HG02973 (cell line): ENCODE data around the gene RAD23A.
"Not testable (repeated sequence)": the region's sequence is repeated elsewhere in the genome, so short reads cannot be mapped to it uniquely, and the experiment has no call there.

Source experiments
- ATAC-seq: cut with Tn5 transposase; IDR thresholded peaks from one replicate; pipeline ENCODE4 v1.9.1; 2021; ENCODE audit warnings: moderate library complexity; ENCODE audit not compliant: unreplicated experiment

RAD23A gene

DNA sequence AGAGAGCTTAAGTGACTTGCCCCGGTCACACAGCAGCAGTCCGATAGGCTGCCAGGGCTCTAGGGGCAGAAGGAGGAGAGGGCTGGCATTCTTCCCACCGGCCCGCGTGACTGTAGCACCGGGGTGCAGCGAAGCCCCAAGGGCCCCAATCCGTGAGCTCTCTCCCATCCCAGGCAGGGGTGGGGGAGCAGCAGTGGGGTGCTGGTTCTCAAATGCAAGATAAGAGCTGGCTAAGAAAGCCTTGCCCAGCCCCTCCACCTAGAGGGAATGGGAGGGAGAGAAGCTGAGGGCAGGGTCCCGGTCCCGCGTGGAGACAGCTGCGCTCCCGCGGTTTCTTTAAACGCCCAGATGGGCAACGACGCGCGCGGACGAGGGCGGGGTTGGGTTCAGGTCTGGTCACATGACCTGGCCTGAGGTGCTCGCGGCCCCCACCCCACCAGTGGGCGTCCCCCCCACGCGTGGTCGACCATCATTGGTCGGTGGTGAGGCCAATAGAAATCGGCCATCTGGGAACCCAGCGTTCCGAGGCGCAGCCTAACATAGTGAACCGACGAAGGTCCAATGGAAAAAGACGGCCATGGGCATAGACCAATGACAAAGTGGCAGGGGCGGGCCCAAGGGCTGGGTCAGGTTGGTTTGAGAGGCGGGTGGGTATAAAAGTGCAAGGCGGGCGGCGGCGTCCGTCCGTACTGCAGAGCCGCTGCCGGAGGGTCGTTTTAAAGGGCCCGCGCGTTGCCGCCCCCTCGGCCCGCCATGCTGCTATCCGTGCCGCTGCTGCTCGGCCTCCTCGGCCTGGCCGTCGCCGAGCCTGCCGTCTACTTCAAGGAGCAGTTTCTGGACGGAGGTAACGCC is 7.5 kb upstream of the RAD23A start, which contains the start of gene CALR:
Gene CALR, plus strand, starts transcription at position 683 of the 852 bp plus-strand sequence. Its CDS starts 71 bp downstream, at position 754.
- ATAC-seq, result peak; percentile 76

DNA sequence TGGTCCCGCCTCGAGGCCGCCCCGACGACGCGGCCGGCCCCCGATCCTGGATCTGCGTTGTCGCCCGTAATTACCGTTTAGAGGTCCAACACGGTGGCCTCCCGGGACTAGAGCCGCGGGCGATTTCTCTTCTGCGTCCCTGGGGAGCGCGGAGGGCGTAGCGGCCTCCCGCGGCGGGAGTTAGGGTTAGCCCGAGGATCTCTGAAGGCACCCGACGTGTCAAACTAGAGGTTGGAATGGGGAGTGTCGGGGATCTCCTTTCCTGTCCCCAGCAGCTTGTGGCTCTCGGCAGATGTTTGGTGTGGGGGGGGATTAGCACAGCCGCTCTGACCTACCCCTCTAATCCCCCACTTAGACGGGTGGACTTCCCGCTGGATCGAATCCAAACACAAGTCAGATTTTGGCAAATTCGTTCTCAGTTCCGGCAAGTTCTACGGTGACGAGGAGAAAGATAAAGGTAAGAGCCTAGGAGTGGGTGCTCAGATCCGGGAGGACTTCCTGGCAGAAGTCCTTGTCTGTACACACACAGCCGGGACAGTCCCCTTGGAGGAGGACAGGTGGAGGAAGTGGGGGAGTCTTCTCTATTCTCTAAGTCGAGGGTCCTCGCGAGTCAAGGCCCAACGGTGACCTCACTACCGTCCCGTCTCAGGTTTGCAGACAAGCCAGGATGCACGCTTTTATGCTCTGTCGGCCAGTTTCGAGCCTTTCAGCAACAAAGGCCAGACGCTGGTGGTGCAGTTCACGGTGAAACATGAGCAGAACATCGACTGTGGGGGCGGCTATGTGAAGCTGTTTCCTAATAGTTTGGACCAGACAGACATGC is 6.7 kb upstream of the RAD23A start:
- ATAC-seq, result no peak

DNA sequence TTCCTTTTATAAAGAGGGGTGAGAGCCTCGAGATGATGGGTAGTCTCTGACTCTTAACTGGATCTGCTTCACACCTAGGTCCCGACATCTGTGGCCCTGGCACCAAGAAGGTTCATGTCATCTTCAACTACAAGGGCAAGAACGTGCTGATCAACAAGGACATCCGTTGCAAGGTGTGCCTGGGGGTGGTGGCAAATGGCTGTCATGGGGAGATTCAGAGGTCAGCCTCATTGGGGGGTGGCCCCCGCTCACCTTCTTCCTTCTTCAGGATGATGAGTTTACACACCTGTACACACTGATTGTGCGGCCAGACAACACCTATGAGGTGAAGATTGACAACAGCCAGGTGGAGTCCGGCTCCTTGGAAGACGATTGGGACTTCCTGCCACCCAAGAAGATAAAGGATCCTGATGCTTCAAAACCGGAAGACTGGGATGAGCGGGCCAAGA is 5.7 kb upstream of the RAD23A start:
- ATAC-seq, result no peak

DNA sequence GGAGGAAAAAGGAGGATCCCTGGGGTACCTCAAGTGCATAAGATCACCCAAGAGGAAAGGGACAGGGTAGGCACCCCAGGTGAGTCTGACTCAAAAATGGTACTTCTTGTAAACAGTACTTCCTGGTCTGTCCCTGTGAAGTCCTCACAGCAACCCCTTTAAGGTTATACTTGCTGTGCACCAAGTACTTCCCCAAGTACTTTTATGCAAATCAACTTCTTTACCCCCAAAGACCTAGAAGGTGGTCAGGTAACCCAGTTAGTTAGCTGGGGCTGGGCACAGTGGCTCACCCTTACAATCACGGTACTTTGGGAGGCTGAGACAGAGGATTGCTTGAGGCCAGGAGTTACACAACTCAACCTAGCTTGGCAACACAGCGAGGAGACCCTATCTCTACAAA is 4.8 kb upstream of the RAD23A start:
- ATAC-seq, result no peak

DNA sequence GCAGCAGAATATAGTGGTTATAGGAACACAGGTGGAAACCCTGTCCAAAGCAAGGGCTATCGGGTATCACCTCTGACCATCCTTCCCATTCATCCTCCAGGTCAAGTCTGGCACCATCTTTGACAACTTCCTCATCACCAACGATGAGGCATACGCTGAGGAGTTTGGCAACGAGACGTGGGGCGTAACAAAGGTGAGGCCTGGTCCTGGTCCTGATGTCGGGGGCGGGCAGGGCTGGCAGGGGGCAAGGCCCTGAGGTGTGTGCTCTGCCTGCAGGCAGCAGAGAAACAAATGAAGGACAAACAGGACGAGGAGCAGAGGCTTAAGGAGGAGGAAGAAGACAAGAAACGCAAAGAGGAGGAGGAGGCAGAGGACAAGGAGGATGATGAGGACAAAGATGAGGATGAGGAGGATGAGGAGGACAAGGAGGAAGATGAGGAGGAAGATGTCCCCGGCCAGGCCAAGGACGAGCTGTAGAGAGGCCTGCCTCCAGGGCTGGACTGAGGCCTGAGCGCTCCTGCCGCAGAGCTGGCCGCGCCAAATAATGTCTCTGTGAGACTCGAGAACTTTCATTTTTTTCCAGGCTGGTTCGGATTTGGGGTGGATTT is 2.1 kb upstream of the RAD23A start:
- ATAC-seq, result no peak

DNA sequence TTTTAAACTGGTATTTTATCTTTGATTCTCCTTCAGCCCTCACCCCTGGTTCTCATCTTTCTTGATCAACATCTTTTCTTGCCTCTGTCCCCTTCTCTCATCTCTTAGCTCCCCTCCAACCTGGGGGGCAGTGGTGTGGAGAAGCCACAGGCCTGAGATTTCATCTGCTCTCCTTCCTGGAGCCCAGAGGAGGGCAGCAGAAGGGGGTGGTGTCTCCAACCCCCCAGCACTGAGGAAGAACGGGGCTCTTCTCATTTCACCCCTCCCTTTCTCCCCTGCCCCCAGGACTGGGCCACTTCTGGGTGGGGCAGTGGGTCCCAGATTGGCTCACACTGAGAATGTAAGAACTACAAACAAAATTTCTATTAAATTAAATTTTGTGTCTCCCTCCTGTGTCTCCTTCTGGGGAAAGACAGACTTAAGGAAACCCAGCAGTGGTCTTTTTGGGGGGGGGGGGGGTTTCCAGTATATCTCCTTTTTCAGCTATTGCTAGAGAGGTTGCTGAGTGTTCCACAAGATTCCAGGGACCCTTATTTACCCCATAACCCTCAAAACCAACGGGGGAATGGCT is 1.5 kb upstream of the RAD23A start:
- no peak for ATAC-seq

DNA sequence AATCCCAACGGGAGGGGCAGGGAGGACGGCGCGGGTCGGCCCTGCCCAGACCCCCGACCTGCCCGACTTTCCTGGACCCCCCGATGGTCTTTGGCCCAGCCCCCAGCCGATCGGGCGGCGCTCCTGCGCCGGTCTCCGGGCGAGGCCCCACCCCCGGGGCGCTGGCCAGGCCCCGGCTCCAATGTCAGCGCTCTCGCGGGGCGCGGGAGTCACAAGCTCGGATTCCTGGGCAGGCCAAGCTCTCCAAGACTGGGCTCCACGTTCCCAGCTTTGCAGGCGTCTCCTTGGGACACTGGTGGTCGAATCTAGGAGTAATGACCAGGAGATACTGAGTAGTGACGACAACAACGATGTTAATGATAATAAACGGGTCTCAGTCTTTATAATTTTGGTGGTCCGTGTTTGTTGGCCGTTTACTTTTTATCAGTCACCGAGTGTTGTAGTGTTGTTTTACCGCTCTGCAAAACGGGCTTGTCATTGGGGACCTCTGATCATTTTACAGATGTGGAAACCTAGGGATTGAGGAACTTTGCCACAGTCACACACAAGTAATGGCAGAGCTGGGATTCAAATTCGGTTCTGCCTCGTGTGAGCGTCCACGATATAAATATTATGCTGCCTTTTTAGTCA is 545 bp downstream of the RAD23A start:
- peak; percentile 30 for ATAC-seq

DNA sequence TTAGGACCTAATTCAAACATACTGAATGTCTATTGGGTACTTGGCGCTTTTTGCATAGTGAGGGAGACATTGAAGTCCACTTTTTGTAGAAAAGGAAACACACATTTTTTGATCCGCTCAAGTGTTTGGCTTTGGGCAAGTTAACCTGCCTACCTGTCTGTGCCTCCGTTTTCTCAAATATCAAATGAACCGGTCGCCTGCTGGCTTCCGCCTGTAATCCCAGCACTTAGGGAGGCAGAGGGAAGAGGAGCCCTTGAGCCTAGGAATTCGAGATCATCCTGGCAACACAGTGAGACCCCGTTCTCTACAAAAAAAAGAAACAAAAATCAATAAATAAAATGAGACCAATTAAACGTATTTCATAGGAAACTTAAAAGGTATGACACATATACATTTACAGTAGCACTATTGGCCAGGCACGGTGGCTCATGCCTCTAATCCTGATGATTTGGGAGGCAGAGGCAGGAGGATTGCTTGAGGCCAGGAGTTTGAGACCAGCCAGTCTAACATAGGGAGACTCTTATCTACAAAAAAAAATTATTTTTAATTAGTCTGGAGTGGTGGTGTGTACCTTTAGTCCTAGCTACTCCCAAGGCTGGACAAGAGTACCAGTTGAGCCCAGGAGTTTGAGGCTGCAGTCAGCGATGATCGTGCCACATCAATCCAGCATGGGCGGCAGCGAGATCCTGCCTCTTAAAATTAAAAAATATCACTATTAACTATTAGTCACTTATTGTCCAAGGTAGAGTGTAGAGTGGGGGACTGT is 1.3 kb downstream of the RAD23A start:
- no peak for ATAC-seq

DNA sequence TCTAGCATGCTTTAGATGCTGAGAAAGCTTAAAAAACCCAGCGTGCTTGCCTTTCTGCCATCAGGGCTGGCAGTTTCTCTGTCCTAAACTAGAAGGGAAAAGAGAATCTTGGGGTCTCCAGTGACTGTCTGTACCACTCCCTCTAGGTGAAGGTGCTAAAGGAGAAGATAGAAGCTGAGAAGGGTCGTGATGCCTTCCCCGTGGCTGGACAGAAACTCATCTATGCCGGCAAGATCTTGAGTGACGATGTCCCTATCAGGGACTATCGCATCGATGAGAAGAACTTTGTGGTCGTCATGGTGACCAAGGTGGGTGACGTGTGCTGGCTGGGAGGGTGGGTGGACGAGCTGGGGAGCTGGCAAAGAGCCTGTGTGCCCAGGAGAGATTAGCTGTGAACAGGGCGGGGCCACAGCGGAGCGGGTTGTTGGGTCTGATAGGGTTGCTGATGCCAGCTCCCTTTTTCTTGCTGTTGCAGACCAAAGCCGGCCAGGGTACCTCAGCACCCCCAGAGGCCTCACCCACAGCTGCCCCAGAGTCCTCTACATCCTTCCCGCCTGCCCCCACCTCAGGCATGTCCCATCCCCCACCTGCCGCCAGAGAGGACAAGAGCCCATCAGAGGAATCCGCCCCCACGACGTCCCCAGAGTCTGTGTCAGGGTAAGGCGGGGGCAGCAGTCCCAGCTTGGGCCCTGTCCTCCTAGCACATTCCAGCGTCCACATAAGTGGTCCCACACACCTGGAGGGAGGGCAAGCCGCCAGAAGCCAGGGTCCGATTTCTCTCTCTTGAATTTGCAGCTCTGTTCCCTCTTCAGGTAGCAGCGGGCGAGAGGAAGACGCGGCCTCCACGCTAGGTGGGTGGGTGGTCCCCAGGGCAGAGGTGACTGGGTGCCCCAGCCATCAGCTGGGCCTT is 2.3 kb downstream of the RAD23A start:
- no peak for ATAC-seq

DNA sequence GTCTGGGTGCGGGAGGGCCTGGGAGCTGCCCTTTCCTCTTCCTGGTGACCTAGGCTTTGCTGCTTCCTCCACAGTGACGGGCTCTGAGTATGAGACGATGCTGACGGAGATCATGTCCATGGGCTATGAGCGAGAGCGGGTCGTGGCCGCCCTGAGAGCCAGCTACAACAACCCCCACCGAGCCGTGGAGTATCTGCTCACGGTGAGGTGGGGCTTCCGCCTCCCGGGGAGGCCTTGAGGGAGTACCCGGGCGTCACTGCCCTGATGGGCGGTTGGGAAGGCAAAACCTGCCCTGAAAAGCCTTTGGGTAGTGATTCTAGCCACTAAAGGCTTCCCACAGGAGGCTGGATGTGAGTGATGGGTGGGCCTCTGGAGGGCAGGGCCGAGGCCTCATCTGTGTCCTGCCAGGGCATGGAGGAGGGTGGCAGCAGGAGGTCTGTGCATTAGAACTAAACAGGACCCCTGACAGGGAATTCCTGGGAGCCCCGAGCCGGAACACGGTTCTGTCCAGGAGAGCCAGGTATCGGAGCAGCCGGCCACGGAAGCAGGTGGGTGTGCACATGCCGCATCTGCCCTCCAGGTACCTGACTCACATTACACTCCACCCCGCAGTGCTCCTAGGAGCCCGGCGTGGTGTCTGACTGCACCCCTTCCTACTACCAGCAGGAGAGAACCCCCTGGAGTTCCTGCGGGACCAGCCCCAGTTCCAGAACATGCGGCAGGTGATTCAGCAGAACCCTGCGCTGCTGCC is 3.1 kb downstream of the RAD23A start:
- ATAC-seq, result no peak

DNA sequence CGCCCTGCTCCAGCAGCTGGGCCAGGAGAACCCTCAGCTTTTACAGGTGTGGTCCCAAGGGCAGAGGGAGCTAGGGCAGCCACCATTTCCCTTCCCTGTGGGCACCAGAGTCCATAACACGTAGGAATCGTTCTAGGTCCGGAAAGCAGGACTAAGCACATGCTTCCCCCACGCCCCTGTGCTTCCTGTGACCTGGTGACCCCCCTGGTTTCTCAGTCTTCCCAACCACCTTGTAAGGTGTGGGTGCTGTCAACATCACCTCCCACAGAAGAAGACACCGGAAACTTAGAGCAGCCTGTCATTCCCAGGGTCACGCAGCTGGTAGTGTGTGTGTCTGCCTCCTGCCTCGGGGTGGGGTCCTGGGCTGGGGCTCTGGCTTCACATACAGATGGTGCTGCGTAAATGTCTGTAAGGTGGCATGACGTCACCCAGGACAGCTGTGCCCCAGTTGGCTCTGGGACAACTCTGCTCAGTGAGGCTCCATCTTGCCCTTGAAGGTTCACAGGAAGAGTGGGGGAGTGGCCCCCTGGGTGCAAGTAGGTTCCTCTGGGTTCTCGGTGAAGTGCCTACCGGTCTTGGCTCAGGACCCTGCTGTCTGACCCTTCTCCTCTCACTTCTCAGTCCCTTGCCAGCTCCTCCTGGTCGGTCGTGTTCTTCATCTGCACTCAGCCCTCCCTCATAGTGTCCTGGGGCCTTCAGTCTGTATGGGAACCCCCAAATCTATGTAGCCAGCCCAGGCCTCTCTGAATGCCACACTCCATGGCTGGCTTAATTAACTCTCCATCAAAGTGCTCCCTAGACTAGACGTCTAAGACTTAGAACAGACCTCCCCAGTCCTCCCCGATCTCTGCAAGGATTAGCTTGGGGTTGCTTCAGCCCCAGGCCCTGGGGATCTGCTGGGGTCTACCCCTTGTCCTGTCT is 4.0 kb downstream of the RAD23A start:
- no peak for ATAC-seq

DNA sequence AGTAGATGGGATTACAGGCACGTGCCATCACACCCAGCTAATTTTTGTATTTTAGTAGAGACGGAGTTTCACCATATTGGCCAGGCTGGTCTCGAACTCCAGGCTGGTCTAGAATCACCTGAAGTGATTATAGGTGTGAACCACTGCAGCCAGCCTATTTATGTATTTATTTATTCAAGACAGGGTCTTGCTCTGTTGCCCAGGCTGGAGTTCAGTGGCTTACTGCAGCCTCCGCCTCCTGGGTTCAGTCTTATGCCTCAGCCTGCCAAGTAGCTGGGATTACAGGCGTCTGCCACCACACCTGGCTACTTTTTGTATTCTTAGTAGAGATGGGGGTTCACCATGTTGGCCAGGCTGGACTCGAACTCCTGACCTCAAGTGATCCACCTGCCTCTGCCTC is 6.4 kb downstream of the RAD23A start:
- ATAC-seq, result not testable (repeated sequence)

DNA sequence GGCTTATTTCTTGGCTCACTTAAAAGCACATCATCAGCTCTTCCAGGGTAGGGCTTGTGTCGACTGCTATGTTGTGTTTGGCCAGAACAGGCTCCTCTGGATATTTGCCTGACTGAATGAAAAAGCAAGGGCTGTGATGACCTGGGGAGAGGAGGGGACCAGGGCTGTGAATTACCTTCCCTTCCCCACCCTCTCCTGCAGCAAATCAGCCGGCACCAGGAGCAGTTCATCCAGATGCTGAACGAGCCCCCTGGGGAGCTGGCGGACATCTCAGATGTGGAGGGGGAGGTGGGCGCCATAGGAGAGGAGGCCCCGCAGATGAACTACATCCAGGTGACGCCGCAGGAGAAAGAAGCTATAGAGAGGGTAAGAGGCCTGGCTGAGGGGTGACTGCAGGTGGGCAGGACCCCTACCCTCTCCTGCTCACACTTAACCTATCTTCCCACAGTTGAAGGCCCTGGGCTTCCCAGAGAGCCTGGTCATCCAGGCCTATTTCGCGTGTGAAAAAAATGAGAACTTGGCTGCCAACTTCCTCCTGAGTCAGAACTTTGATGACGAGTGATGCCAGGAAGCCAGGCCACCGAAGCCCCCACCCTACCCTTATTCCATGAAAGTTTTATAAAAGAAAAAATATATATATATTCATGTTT is 7.0 kb downstream of the RAD23A start:
- no peak for ATAC-seq

DNA sequence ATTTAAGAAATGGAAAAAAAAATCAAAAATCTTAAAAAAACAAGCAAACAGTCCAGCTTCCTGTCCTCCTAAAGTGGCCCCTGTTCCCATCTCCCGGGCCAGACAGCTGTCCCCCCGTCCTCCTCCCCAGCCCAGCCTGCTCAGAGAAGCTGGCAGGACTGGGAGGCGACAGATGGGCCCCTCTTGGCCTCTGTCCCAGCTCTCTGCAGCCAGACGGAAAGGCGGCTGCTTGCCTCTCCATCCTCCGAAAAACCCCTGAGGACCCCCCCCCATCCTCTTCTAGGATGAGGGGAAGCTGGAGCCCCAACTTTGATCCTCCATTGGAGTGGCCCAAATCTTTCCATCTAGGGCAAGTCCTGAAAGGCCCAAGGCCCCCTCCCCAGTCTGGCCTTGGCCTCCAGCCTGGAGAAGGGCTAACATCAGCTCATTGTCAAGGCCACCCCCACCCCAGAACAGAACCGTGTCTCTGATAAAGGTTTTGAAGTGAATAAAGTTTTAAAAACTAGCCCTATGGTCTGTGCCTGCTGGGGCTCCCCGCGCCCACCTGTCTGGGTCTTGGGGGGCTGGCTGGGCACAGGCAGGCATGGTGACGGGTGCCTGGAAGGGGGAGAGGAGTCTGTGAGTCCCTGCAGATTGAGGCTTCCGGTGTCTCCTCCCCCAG is 7.6 kb downstream of the RAD23A start:
- no peak for ATAC-seq

DNA sequence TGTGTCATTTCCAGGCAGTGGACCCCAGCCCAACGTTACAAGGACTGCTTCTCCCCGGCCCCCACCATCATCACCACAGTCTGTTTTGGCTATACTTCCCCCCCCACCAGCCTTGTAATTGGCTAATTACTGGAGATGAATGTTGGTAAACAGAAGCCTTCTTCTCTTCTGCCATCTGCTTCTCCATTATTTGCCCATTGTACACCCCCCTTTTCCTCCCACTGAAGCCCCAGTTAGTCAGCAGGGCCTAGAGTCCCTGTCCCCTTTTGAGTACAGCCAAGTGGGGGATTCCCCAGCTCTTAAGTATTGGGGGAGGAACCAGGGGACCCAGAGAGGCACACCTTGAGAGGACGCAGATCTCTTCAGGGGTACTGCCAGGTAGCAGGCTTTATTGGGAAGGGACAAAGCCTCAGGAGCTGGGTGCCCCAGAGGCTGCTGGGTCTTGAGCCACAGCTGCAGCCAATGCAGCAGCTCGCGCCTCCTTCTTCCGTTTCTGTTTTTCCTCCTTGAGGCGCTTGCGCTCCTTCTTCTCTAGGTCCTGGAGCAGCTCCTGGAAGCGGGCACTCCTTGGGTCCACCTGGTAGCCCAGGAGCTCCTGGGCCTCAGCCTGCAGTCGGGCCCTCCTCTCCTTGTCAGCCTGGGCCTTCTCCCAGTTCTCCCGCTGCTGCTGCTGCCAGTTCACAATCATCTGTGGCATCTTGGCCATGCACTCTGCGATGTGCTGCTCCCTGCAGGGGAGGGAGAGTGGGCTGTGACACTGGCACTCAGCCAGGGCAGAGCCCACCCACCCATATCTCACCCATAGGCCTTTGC is 8.3 kb downstream of the RAD23A start:
- no peak for ATAC-seq
